Measurements from ENCODE around the gene PLXNA3. TPM values are rescaled to one million over a fixed set of nuclear protein-coding genes. Genes with fewer than 3 reads are reported as not detected.

The PLXNA3 gene
- total and polyA plus RNA-seq, 2 experiments from 2014 or later: 13.7 to 23.3 TPM

DNA sequence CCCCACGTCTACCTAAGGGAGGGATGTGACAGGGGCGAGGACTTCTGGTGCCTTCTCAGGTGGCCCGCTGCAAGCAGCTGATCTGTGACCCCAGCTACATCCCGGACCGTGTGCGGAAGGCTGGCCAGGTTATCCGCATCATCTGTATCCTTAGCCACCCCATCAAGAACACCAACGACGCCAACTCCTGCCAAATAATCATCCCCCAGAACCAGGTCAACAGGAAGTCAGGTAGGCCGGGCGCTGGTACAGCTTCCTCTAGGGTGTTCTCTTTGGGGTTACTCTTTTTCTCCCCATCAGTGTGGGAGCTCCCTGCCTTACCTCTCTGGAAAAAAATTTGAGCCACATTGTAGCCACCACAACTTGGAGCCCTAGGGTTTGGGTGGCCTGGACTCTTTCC lies 16.5 kb upstream of the PLXNA3 start:
- DNase-seq (ENCODE audit: low read depth in 1 of 2, low spot score in 1 of 2): no peak
- Histone ChIP-seq H3K4me1 (ENCODE audit: low read depth) (no peaks in the 10 kb centered on the region), H3K36me3 (no peaks in the 10 kb centered on the region), H3K4me3 (no peak overlapping the region), H3K27ac (no peak overlapping the region), H3K9me3 (ENCODE audit: low read depth) (no peaks in the 10 kb centered on the region), H3K27me3 (no peaks in the 10 kb centered on the region)
- TF ChIP-seq, protein P1, sequence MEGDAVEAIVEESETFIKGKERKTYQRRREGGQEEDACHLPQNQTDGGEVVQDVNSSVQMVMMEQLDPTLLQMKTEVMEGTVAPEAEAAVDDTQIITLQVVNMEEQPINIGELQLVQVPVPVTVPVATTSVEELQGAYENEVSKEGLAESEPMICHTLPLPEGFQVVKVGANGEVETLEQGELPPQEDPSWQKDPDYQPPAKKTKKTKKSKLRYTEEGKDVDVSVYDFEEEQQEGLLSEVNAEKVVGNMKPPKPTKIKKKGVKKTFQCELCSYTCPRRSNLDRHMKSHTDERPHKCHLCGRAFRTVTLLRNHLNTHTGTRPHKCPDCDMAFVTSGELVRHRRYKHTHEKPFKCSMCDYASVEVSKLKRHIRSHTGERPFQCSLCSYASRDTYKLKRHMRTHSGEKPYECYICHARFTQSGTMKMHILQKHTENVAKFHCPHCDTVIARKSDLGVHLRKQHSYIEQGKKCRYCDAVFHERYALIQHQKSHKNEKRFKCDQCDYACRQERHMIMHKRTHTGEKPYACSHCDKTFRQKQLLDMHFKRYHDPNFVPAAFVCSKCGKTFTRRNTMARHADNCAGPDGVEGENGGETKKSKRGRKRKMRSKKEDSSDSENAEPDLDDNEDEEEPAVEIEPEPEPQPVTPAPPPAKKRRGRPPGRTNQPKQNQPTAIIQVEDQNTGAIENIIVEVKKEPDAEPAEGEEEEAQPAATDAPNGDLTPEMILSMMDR (IDR thresholded peaks at IDR 0.05; ENCODE audit: low read depth, low read length): no peak

DNA sequence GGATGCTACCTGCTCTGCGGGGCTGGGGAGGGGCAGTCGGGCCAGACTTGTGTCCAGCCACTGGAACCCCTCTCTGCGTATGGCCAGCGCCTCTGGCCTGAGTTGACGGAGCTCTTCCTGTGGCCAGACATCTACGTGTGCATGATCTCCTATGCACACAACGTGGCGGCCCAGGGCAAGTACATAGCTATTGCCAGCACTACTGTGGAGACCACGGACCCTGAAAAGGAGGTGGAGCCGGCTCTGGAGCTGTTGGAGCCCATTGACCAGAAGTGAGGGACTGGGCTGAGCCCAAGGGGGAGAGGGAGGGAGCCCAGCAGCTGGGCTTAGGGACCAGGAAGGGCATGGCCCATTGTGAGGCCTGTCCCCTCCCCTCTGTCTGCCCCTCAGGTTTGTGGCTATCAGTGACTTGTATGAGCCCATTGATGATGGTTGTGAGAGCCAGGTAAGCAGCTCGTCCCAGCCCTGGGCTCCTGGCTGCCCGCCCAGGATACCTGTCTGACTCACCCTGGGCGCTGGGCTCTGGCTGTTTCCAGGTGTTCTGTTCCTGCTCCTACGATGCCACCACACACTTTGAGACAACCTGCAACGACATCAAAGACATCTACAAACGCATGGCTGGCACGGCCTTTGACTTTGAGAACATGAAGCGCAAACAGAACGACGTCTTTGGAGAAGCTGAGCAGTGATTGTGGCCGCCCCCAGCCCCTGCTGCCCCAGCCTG lies 15.9 kb upstream of the PLXNA3 start:
- H3K4me3 ChIP-seq: no peak overlapping the region
- TF ChIP-seq, protein P1 (IDR thresholded peaks at IDR 0.05; ENCODE audit: low read depth, low read length): no peak
- H3K27me3 ChIP-seq: no peaks in the 10 kb centered on the region
- DNase-seq (ENCODE audit: low read depth in 1 of 2, low spot score in 1 of 2): no peak
- H3K36me3 ChIP-seq: no peaks in the 10 kb centered on the region
- H3K9me3 ChIP-seq (ENCODE audit: low read depth): no peaks in the 10 kb centered on the region
- no peaks in the 10 kb centered on the region for H3K4me1 ChIP-seq (ENCODE audit: low read depth)
- no peak overlapping the region for H3K27ac ChIP-seq

DNA sequence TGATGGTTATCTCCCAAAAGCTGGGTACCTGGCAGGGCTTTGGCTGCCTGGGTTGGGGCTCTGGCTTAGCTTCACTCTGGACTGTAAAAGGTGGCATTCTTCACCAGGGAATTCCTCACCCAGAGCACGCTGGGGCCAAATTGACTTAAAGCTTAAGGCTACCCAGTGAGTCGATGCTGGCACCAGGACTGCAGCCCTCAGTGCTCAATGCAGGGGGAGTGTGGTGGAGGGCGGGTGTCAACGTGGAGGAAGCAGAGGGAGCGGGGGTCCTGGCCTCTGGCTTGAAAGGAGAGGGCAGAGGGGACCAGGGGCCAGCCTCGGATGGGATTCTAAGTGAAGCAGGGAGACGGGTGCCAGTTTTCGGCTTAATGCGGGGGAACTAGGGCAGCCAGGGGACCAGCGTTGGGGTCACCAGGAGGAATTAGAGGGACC lies 14.6 kb upstream of the PLXNA3 start:
- Histone ChIP-seq H3K4me3 (peak overlapping the region; percentile 60), H3K36me3 (no peaks in the 10 kb centered on the region), H3K27me3 (no peaks in the 10 kb centered on the region), H3K9me3 (ENCODE audit: low read depth) (no peaks in the 10 kb centered on the region), H3K27ac (peak overlapping the region; percentile 51), H3K4me1 (ENCODE audit: low read depth) (no peaks in the 10 kb centered on the region)
- TF ChIP-seq, protein P1 (IDR thresholded peaks at IDR 0.05; ENCODE audit: low read depth, low read length): no peak
- peak in 1 of 2 donors; percentile 8 for DNase-seq (ENCODE audit: low read depth in 1 of 2, low spot score in 1 of 2)

DNA sequence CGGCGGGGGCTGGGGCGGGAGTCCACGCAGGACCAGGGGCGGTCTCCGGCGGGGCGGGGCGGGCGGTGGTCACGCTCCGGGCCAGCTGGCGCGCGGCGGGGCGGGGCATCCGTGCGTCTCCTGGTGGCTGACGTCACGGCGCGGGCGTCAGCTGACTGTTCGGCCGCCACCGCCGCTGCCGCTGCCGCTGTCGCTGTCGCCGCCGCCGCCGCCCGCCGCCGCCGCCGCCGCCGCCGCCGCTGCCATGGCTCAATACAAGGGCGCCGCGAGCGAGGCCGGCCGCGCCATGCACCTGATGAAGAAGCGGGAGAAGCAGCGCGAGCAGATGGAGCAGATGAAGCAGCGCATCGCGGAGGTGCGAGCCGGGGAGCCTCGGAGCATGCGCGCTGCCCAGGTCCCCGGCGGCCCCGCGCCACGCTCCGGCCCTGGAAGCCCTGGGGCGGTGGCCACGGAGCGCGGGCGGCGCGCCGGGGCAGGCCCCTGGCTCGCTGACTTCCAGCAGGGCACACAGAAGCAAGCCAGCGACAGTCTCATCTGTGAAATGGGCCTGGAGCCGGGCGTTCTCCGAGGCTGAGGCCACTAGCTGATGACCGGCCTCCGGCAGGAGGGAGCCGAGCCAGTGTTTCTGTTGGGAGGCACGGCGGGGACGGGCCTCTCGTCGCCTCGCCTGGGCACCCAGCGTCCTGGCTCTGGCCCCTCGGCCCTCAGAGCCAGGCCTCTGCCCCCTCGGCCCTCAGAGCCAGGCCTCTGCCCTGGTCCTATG lies 13.9 kb upstream of the PLXNA3 start, which contains the start of gene FAM50A:
Gene FAM50A (plus strand): TSS at position 150 of the 763 bp plus-strand sequence. CDS start 95 bp downstream, at position 245.
- Histone ChIP-seq H3K4me1 (ENCODE audit: low read depth) (no peaks in the 10 kb centered on the region), H3K27me3 (no peaks in the 10 kb centered on the region), H3K27ac (peak within 1 kb of the TSS; percentile 72), H3K36me3 (no peaks in the 10 kb centered on the region), H3K9me3 (ENCODE audit: low read depth) (no peaks in the 10 kb centered on the region), H3K4me3 (peak within 1 kb of the TSS; percentile 60)
- peak; percentile 64 to 74 for DNase-seq (ENCODE audit: low read depth in 1 of 2, low spot score in 1 of 2)
- TF ChIP-seq, protein P1 (IDR thresholded peaks at IDR 0.05; ENCODE audit: low read depth, low read length): no peak

DNA sequence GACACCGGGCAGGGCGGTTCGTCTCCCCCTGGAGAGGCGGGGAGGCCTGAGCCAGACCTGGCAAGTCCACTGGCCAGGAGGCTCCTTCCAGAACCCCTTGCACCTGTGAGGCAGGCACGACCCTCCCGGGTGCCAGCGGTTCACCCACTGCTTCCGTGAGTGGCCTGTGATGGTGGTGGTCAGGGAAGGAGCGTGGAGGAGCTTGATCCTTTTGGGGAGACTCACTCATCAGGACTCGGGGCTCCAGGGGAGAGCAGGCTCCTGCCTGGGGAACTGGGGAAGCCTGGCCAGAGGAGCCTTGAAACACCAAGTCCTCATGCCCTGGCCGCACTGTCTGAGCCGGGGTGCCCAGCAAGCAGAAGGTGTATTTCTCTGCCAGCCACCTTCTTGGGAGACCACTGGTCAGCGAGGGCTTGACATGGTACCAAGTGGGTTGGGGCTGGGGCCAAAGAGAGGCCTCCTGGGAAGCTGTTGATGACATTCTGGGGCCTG lies 13.3 kb upstream of the PLXNA3 start:
- Histone ChIP-seq H3K4me3 (peak overlapping the region; percentile 60), H3K4me1 (ENCODE audit: low read depth) (no peaks in the 10 kb centered on the region), H3K9me3 (ENCODE audit: low read depth) (no peaks in the 10 kb centered on the region), H3K27me3 (no peaks in the 10 kb centered on the region), H3K27ac (no peak overlapping the region), H3K36me3 (no peaks in the 10 kb centered on the region)
- TF ChIP-seq, protein P1 (IDR thresholded peaks at IDR 0.05; ENCODE audit: low read depth, low read length): no peak
- no peak for DNase-seq (ENCODE audit: low read depth in 1 of 2, low spot score in 1 of 2)
